ENCODE data around the gene SLC22A4. TPM values are rescaled to one million over a fixed set of nuclear protein-coding genes. Genes with fewer than 3 reads are reported as not detected.

The SLC22A4 gene
- total RNA-seq, 2 donors from 2014 or later: 0.68 TPM; not detected in 1

GRCh38 chr5:132300577-132301343 is 6.6 kb downstream of the SLC22A4 start:
- H3K27ac ChIP-seq (ENCODE audit: low read depth, low read length): no peak overlapping the region
- H3K4me3 Mint-ChIP-seq: no peak overlapping the region

DNA sequence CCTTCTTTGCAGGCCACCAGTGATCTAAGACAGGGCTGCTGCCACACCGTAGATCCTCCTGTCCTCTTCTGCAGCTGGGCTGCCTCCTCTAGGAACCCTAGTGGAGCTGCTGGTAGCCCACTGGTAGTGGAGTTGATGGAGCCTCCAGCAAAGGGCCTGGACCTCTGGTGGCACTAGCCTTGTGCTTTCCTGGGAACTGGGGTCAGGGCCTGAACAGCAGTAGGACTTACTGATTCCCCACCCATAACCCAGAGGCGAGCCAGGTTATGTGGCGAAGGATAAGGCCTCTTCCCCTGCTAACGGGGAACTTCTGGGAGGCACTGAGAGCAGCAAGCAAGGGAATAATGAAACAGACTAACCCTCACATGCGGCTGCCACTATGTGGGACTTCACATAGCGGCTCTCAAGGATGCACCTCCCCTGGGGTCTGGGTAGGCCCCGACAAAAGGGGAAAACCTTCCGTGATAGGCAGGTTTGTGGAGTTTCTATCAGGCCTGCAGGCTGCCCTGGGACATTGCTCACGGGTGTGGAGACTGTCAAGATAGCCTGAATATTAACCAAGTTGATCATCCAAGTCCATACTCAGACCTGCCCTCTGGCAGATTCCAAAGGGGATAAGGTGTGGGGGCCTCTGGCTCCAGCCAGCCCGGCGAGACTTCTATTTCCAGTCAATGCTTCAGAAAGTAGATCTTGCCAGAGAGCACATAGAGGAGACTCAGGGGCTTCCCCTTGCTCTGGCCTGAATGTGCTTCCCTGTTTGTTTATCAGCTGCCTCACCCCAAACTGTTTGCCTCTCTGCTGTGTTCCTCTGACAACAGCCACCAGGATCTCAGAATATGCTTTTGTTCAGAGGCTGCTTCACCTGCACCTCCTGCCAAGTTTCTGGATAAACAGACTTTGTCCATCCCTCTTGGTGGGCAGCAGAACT is 7.4 kb downstream of the SLC22A4 start:
- no peak for TF ChIP-seq CTCF (conservative IDR thresholded peaks at IDR 0.05)
- Mint-ChIP-seq H3K4me3 (no peak overlapping the region), H3K27ac (no peak overlapping the region), H3K4me1 (peaks cover 15% of the 10 kb centered on the region), H3K27me3 (ENCODE audit: insufficient read depth) (peaks cover 15% of the 10 kb centered on the region), H3K9me3 (peaks cover 7% of the 10 kb centered on the region), H3K36me3 (ENCODE audit: low read depth) (no peaks in the 10 kb centered on the region)
- H3K4me3 ChIP-seq (ENCODE audit: low read length): no peak overlapping the region
- DNase-seq: no peak
- peaks cover 6% of the 10 kb centered on the region for H3K27me3 ChIP-seq (ENCODE audit: control insufficient read depth, insufficient read depth, low read length, poor library complexity, severe bottlenecking)
- WGBS, 2 experiments (ENCODE audit: insufficient coverage in 1 of 2, insufficient read length in 1 of 2): 90 to 93% methylated on average over 9 to 11 of the region's 11 CpGs
- no peak overlapping the region for H3K27ac ChIP-seq (ENCODE audit: low read depth, low read length)
- no peak overlapping the region for H3K9ac ChIP-seq (ENCODE audit: extremely low read depth, low read length, poor library complexity, severe bottlenecking)
- no peaks in the 10 kb centered on the region for H3K36me3 ChIP-seq (ENCODE audit: control insufficient read depth, insufficient read depth, low read length)
- peaks cover 13% of the 10 kb centered on the region for H3K9me3 ChIP-seq (ENCODE audit: control insufficient read depth, low read length)
- peaks cover 3% of the 10 kb centered on the region for H3K4me1 ChIP-seq (ENCODE audit: control insufficient read depth, insufficient read depth, low read length)

More at GRCh38 chr5:132300577-132301343, 6.6 kb downstream of the SLC22A4 start:
- Mint-ChIP-seq H3K27me3 (ENCODE audit: insufficient read depth) (peaks cover 21% of the 10 kb centered on the region), H3K27ac (no peak overlapping the region), H3K9me3 (peaks cover 7% of the 10 kb centered on the region), H3K36me3 (ENCODE audit: low read depth) (no peaks in the 10 kb centered on the region), H3K4me1 (peaks cover 15% of the 10 kb centered on the region)
- no peak for DNase-seq
- 82% methylated on average over 5 to 6 of the region's 6 CpGs for WGBS, 2 experiments (ENCODE audit: insufficient coverage in 1 of 2, insufficient read length in 1 of 2)
- Histone ChIP-seq H3K9ac (ENCODE audit: extremely low read depth, low read length, poor library complexity, severe bottlenecking) (no peak overlapping the region), H3K4me1 (ENCODE audit: control insufficient read depth, insufficient read depth, low read length) (peaks cover 3% of the 10 kb centered on the region), H3K36me3 (ENCODE audit: control insufficient read depth, insufficient read depth, low read length) (no peaks in the 10 kb centered on the region), H3K4me3 (ENCODE audit: low read length) (no peak overlapping the region), H3K9me3 (ENCODE audit: control insufficient read depth, low read length) (peaks cover 10% of the 10 kb centered on the region), H3K27me3 (ENCODE audit: control insufficient read depth, insufficient read depth, low read length, poor library complexity, severe bottlenecking) (peaks cover 14% of the 10 kb centered on the region)
- TF ChIP-seq CTCF (conservative IDR thresholded peaks at IDR 0.05): no peak

- no peak overlapping the region for H3K4me3 Mint-ChIP-seq
- no peak for DNase-seq
These were observed 8.2 kb downstream of the SLC22A4 start for GRCh38 chr5:132302413-132302812.

More at GRCh38 chr5:132302413-132302812, 8.2 kb downstream of the SLC22A4 start:
- Mint-ChIP-seq H3K27me3 (ENCODE audit: insufficient read depth) (peaks cover 8% of the 10 kb centered on the region), H3K9me3 (peaks cover 7% of the 10 kb centered on the region), H3K4me1 (peaks cover 15% of the 10 kb centered on the region), H3K27ac (no peak overlapping the region), H3K36me3 (ENCODE audit: low read depth) (no peaks in the 10 kb centered on the region)
- Histone ChIP-seq H3K27me3 (ENCODE audit: control insufficient read depth, insufficient read depth, low read length, poor library complexity, severe bottlenecking) (peaks cover 3% of the 10 kb centered on the region), H3K9me3 (ENCODE audit: control insufficient read depth, low read length) (peaks cover 13% of the 10 kb centered on the region), H3K9ac (ENCODE audit: extremely low read depth, low read length, poor library complexity, severe bottlenecking) (no peak overlapping the region), H3K4me3 (ENCODE audit: low read length) (no peak overlapping the region), H3K36me3 (ENCODE audit: control insufficient read depth, insufficient read depth, low read length) (no peaks in the 10 kb centered on the region), H3K27ac (ENCODE audit: low read depth, low read length) (no peak overlapping the region), H3K4me1 (ENCODE audit: control insufficient read depth, insufficient read depth, low read length) (peaks cover 3% of the 10 kb centered on the region)
- TF ChIP-seq CTCF (conservative IDR thresholded peaks at IDR 0.05): no peak
- WGBS, 2 experiments (ENCODE audit: insufficient coverage in 1 of 2, insufficient read length in 1 of 2): 77 to 89% methylated on average over 2 to 3 of the region's 3 CpGs
